HCT116 (cell line): ENCODE data around the gene P2RY14. TPM values are rescaled to one million over a fixed set of nuclear protein-coding genes. Genes with fewer than 3 reads are reported as not detected.

Source experiments
- ATAC-seq: fragments of 200-7000 bp; cut with Tn5 transposase; 2 replicates; pipeline ENCODE4 v1.9.1; 2020; ENCODE audit warnings: mild to moderate bottlenecking, moderate library complexity
- BruUV-seq: library from RNA; stranded (reverse); fragments of 400-500 nt; replicated peaks from 2 replicates; lab custom pipeline; 2021; lab: Mats Ljungman, UMichigan
- CTCF ChIA-PET: fragments of 300-600 bp; sonication (Branson Sonifier 250); formaldehyde crosslinking; loops from one replicate; lab custom pipeline; 2021; ENCODE audit warnings: antibody characterized with exemption; lab: Charles Lee
- POLR2A ChIA-PET: fragments of 300-600, 350-600 bp; sonication (Branson Sonifier 250); formaldehyde crosslinking; loops from one replicate; lab custom pipeline; 2021; ENCODE audit warnings: antibody characterized with exemption; lab: Charles Lee
- RAD21 ChIA-PET, 2 experiments: fragments of 300-600 bp; sonication (Branson Sonifier 250); formaldehyde crosslinking; loops; one replicate each; lab custom pipeline; 2023; ENCODE audit warnings: low total read pairs in 2 of 2; ENCODE audit not compliant: uncharacterized antibody in 2 of 2, unreplicated experiment in 2 of 2, low non-redundant PET in 1 of 2; lab: Charles Lee
- DNase-seq: peaks from one replicate; pipeline ENCODE4 v3.0.0-alpha.2; 2010; ENCODE audit warnings: low read depth, low spot score
- H2AFZ ChIP-seq: fragments of 200-600 bp; shearing (Covaris generic), sonication (generic); 2 replicates; pipeline ENCODE4 v1.6.1; 2017; ENCODE audit warnings: low read depth, mixed run types, mixed read lengths, antibody characterized with exemption, low read length; ENCODE audit not compliant: poor library complexity, severe bottlenecking
- H3K27ac ChIP-seq: 2 replicates; pipeline ENCODE4 v1.5.1; 2012; ENCODE audit warnings: low read depth, low read length
- H3K27me3 ChIP-seq: fragments of 200-600 bp; sonication (generic); 2 replicates; pipeline ENCODE4 v1.6.1; 2016; ENCODE audit warnings: mixed run types, low read length, mixed read lengths; ENCODE audit not compliant: insufficient read depth
- H3K36me3 ChIP-seq, 2 experiments: fragments of 200-500 bp in 1 of 2; fragments of 200-600 bp in 1 of 2; sonication (Bioruptor generic) in 1 of 2; sonication (generic) in 1 of 2; 2 replicates each; pipeline versions ENCODE4 v1.5.1 to v1.6.1; 2014 to 2016; ENCODE audit warnings: low read length in 2 of 2, inconsistent platforms in 1 of 2, mixed read lengths in 1 of 2, mixed run types in 1 of 2; ENCODE audit not compliant: insufficient read depth in 2 of 2, control insufficient read depth in 1 of 2
- H3K4me1 ChIP-seq, 2 experiments: fragments of 200-600 bp in 1 of 2; sonication (generic) in 1 of 2; 2 replicates each; pipeline versions ENCODE4 v1.5.1 to v1.6.1; 2012 to 2017; ENCODE audit warnings: low read length in 2 of 2, inconsistent platforms in 1 of 2, mild to moderate bottlenecking in 1 of 2, mixed read lengths in 1 of 2, mixed run types in 1 of 2, moderate library complexity in 1 of 2; ENCODE audit not compliant: insufficient read depth in 2 of 2, control insufficient read depth in 1 of 2
- H3K4me2 ChIP-seq: fragments of 200-600 bp; sonication (generic); 2 replicates; pipeline ENCODE4 v1.6.1; 2017; ENCODE audit warnings: mixed run types, low read length, mixed read lengths
- H3K4me3 ChIP-seq, 2 experiments: fragments of 200-600 bp in 1 of 2; sonication (generic) in 1 of 2; replicated peaks in 1 of 2; 2 replicates each; pipeline ENCODE4 v1.5.1; 2011 to 2016; ENCODE audit warnings: low read length in 2 of 2, control low read depth in 1 of 2, low read depth in 1 of 2, mild to moderate bottlenecking in 1 of 2, mixed read lengths in 1 of 2, mixed run types in 1 of 2
- H3K79me2 ChIP-seq: fragments of 200-600 bp; sonication (generic); 2 replicates; pipeline ENCODE4 v1.6.1; 2017; ENCODE audit warnings: mild to moderate bottlenecking, mixed run types, low read length, moderate library complexity, mixed read lengths; ENCODE audit not compliant: insufficient read depth
- H3K9ac ChIP-seq: fragments of 200-600 bp; sonication (generic); 2 replicates; pipeline ENCODE4 v1.6.1; 2016; ENCODE audit warnings: low read length, mixed read lengths
- H3K9me2 ChIP-seq: fragments of 200-600 bp; sonication (generic), shearing (Covaris generic); 2 replicates; pipeline ENCODE4 v1.6.1; 2017; ENCODE audit warnings: mixed run types, mild to moderate bottlenecking, moderate library complexity; ENCODE audit not compliant: insufficient read depth
- H3K9me3 ChIP-seq, 2 experiments: fragments of 200-500 bp in 1 of 2; fragments of 200-600 bp in 1 of 2; sonication (Bioruptor generic) in 1 of 2; sonication (generic) in 1 of 2; 2 replicates each; pipeline ENCODE4 v1.6.1; 2014 to 2017; ENCODE audit warnings: low read length in 2 of 2, mixed read lengths in 2 of 2, inconsistent platforms in 1 of 2, low read depth in 1 of 2, mild to moderate bottlenecking in 1 of 2, mixed run types in 1 of 2, moderate library complexity in 1 of 2; ENCODE audit not compliant: control insufficient read depth in 1 of 2, insufficient read depth in 1 of 2
- H4K20me1 ChIP-seq: fragments of 200-600 bp; sonication (generic), shearing (Covaris generic); 2 replicates; pipeline ENCODE4 v1.6.1; 2017; ENCODE audit warnings: mixed run types, mild to moderate bottlenecking, moderate library complexity; ENCODE audit not compliant: insufficient read depth
- CBX3 ChIP-seq: IDR thresholded peaks from 2 replicates; pipeline ENCODE4 v1.6.1; 2012; ENCODE audit warnings: low read depth
- CEBPB ChIP-seq: IDR thresholded peaks from 2 replicates; pipeline ENCODE4 v1.6.1; 2012; ENCODE audit warnings: low read depth
- EGR1 ChIP-seq: IDR thresholded peaks from 2 replicates; pipeline ENCODE4 v1.6.1; 2012; ENCODE audit warnings: low read depth
- ELF1 ChIP-seq: IDR thresholded peaks from 2 replicates; pipeline ENCODE4 v1.6.1; 2012; ENCODE audit warnings: low read depth, borderline replicate concordance
- EZH2 ChIP-seq: fragments of 200-600 bp; sonication (generic); IDR thresholded peaks from 2 replicates; pipeline ENCODE4 v1.6.1; 2017; ENCODE audit warnings: antibody characterized with exemption, mixed run types
- EZH2phosphoT487 ChIP-seq: fragments of 200-600 bp; IDR thresholded peaks from 2 replicates; pipeline ENCODE4 v1.6.1; 2018; ENCODE audit warnings: antibody characterized with exemption, borderline replicate concordance
- FOSL1 ChIP-seq: IDR thresholded peaks from 2 replicates; pipeline ENCODE4 v1.6.1; 2012; ENCODE audit warnings: low read depth
- JUND ChIP-seq: IDR thresholded peaks from 2 replicates; pipeline ENCODE4 v1.6.1; 2012
- POLR2A ChIP-seq: IDR thresholded peaks from 2 replicates; pipeline ENCODE4 v1.7.0; 2011; ENCODE audit warnings: borderline replicate concordance; ENCODE audit not compliant: insufficient read depth, insufficient read length; ENCODE audit errors: extremely low read depth
- POLR2AphosphoS5 ChIP-seq: IDR thresholded peaks from 2 replicates; pipeline ENCODE4 v1.6.1; 2011; ENCODE audit warnings: mild to moderate bottlenecking, low read depth, low read length, moderate library complexity
- SP1 ChIP-seq: IDR thresholded peaks from 2 replicates; pipeline ENCODE4 v1.6.1; 2012; ENCODE audit warnings: low read depth
- TCF7L2 ChIP-seq: IDR thresholded peaks from 2 replicates; pipeline ENCODE4 v1.7.0; 2011; ENCODE audit warnings: borderline replicate concordance, inconsistent platforms; ENCODE audit not compliant: insufficient read depth, insufficient read length; ENCODE audit errors: extremely low read depth
- YY1 ChIP-seq: IDR thresholded peaks from 2 replicates; pipeline ENCODE4 v1.6.1; 2011; ENCODE audit warnings: low read length, low read depth, moderate library complexity, mild to moderate bottlenecking; ENCODE audit not compliant: insufficient replicate concordance; ENCODE audit errors: extremely low read depth
- ZNF274 ChIP-seq: fragments of 200-500 bp; sonication (Bioruptor generic); IDR thresholded peaks from 2 replicates; pipeline ENCODE4 v1.6.1; 2014; ENCODE audit warnings: mild to moderate bottlenecking, low read depth, low read length, inconsistent platforms
- intact Hi-C: fragments of 100-400 bp; cut with micrococcal nuclease; formaldehyde crosslinking; loops from 2 replicates; pipeline ENCODE4 v1.10.0; 2022
- total RNA-seq: library from RNA; stranded (reverse); gene quantifications from one replicate; pipeline ENCODE4 v1.2.1, GENCODE V29; 2021; ENCODE audit not compliant: unreplicated experiment
- TF ChIP-seq, protein P1 (sequence below): IDR thresholded peaks from 2 replicates; pipeline ENCODE4 v1.6.1; 2011; ENCODE audit warnings: mild to moderate bottlenecking, low read length, moderate library complexity; ENCODE audit not compliant: insufficient replicate concordance; ENCODE audit errors: extremely low read depth
- TF ChIP-seq, protein P2 (sequence below), 3 experiments: fragments of 200-600 bp in 1 of 3; sonication (generic) in 1 of 3; IDR thresholded peaks in 2 of 3; conservative IDR thresholded peaks in 1 of 3; 2 replicates each; pipeline ENCODE4 v1.5.1; 2012 to 2017; ENCODE audit warnings: low read depth in 2 of 3, low read length in 2 of 3, antibody characterized with exemption in 1 of 3, borderline replicate concordance in 1 of 3, control low read depth in 1 of 3, mild to moderate bottlenecking in 1 of 3, mixed read lengths in 1 of 3, mixed run types in 1 of 3, moderate library complexity in 1 of 3; ENCODE audit not compliant: insufficient read depth in 1 of 3
- TF ChIP-seq, protein P3 (sequence below): IDR thresholded peaks from 2 replicates; pipeline ENCODE4 v1.6.1; 2012

Gene P2RY14
- total RNA-seq, 1 experiment from 2014 or later: not detected

DNA sequence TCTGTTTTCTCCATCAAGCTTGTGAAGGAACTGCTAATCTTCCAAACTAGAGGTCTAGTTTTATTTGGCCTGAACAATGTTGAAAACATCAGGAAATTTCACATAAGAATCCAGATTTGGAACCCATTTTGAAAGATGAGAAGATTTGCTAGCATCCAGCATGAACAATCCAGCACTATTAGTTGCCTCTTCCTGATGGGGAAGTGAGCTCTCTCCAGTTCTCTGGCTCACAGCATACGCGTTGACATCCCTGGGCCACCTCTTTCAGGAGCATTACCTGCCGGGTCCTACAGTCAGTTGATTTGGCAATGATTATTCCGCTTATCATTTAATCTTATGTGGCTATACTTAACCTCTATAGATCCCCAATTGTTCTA is 27.4 kb upstream of the P2RY14 start (continued):
- TF ChIP-seq, protein P1, sequence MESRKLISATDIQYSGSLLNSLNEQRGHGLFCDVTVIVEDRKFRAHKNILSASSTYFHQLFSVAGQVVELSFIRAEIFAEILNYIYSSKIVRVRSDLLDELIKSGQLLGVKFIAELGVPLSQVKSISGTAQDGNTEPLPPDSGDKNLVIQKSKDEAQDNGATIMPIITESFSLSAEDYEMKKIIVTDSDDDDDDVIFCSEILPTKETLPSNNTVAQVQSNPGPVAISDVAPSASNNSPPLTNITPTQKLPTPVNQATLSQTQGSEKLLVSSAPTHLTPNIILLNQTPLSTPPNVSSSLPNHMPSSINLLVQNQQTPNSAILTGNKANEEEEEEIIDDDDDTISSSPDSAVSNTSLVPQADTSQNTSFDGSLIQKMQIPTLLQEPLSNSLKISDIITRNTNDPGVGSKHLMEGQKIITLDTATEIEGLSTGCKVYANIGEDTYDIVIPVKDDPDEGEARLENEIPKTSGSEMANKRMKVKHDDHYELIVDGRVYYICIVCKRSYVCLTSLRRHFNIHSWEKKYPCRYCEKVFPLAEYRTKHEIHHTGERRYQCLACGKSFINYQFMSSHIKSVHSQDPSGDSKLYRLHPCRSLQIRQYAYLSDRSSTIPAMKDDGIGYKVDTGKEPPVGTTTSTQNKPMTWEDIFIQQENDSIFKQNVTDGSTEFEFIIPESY: no peak
- TF ChIP-seq CEBPB: no peak

DNA sequence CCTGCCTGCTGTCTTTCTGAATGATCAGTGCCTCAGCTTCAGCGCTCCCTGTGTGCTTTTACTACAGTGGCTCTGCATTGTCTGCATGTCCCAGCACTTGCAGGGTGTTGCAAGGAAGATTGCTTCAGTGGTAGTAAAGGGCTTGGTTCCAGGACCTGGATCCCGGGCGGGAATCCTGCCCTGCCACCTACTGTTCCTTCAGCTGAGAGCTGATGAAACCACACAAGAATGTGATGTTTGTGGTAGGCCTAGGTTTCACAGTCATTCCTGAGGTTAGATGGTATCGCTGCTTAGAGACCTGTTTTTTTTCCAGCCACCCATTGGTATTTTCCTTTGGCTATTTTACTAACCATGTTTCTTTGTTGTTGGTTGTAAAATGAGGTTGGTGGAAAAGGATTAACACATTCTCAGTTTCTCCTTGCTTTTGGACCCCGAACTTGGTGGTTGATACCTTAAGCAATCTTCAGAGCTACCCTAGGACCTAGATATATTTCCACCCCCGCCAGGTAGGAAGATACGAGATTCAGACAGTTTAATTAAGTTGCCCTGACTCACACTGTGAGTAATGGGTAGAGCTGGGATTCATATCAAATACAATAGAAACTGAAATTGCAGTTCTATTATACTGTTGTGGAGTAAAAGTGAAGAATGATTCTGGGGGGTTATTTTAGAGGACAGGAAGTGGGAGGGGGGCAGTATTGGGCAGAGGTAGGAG is 26.9 kb upstream of the P2RY14 start:
- H3K36me3 ChIP-seq: no peaks in the 10 kb centered on the region
- BruUV-seq: no TSS peak
- H3K27me3 ChIP-seq: no peaks in the 10 kb centered on the region
- ATAC-seq: peak; percentile 96
- intact Hi-C loops: loop anchor here (1.0 kb wide), 2 partner anchors 11 to 22 kb away; partner anchors contain the start of gene GPR87
- peak overlapping the region; percentile 50 for H3K9ac ChIP-seq
- H3K9me2 ChIP-seq: no peaks in the 10 kb centered on the region
- peak overlapping the region; percentile 72 for H3K4me2 ChIP-seq
- H3K79me2 ChIP-seq: no peaks in the 10 kb centered on the region
- RAD21 ChIA-PET: no interaction called here
- no peaks in the 10 kb centered on the region for H4K20me1 ChIP-seq
- no peak overlapping the region for H2AFZ ChIP-seq
- H3K9me3 ChIP-seq: no peaks in the 10 kb centered on the region
- peak; percentile 96 for DNase-seq
- peak overlapping the region; percentile 75 for H3K27ac ChIP-seq
- CTCF ChIA-PET: interaction anchor here (0.8 to 2.1 kb wide), 5 partner anchors 22 to 614 kb away, joined by 3 to 10 read pairs (median 6); no protein-coding TSS in a partner anchor
- POLR2A ChIA-PET: interaction anchor here (0.5 to 1.6 kb wide), 3 partner anchors 9 to 675 kb away, joined by 3 to 9 read pairs (median 4); partner anchors contain the start of gene GPR87
- H3K4me3 ChIP-seq: peak overlapping the region; percentile 6 to 39; a peak in 3 of 4 replicates
- H3K4me1 ChIP-seq: peaks cover 26 to 62% of the 10 kb centered on the region in 2 experiments
- TF ChIP-seq, protein P1: no peak
- TF ChIP-seq YY1: no peak
- TF ChIP-seq FOSL1: peak; percentile 88
- TF ChIP-seq SP1: peak; percentile 95
- TF ChIP-seq, protein P2, sequence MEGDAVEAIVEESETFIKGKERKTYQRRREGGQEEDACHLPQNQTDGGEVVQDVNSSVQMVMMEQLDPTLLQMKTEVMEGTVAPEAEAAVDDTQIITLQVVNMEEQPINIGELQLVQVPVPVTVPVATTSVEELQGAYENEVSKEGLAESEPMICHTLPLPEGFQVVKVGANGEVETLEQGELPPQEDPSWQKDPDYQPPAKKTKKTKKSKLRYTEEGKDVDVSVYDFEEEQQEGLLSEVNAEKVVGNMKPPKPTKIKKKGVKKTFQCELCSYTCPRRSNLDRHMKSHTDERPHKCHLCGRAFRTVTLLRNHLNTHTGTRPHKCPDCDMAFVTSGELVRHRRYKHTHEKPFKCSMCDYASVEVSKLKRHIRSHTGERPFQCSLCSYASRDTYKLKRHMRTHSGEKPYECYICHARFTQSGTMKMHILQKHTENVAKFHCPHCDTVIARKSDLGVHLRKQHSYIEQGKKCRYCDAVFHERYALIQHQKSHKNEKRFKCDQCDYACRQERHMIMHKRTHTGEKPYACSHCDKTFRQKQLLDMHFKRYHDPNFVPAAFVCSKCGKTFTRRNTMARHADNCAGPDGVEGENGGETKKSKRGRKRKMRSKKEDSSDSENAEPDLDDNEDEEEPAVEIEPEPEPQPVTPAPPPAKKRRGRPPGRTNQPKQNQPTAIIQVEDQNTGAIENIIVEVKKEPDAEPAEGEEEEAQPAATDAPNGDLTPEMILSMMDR (IDR thresholded peaks at IDR 0.05 in 2 of 3, conservative IDR thresholded peaks at IDR 0.05 in 1 of 3; ENCODE audit: borderline replicate concordance in 1 of 3, insufficient read depth in 1 of 3, low read depth in 2 of 3, low read length in 2 of 3): peak in 2 of 3 experiments; percentile 12 to 21; a peak in 1 of 6 replicates
- no peak for TF ChIP-seq ELF1
- peak; percentile 57; the same call in 1 of the 2 replicates for TF ChIP-seq POLR2AphosphoS5
- TF ChIP-seq EGR1: peak; percentile 91
- TF ChIP-seq JUND: peak; percentile 95
- peak; percentile 95 for TF ChIP-seq CBX3
- peak; percentile 97 for TF ChIP-seq CEBPB
- no peak for TF ChIP-seq TCF7L2
- TF ChIP-seq, protein P3, sequence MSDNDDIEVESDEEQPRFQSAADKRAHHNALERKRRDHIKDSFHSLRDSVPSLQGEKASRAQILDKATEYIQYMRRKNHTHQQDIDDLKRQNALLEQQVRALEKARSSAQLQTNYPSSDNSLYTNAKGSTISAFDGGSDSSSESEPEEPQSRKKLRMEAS: peak; percentile 67
- no peak for TF ChIP-seq EZH2
- no peak for TF ChIP-seq EZH2phosphoT487
- TF ChIP-seq POLR2A: no peak
- no peak for TF ChIP-seq ZNF274
